Muscle of leg (tissue), 11 donors: ENCODE data around the gene E2F7. TPM values are rescaled to one million over a fixed set of nuclear protein-coding genes. Genes with fewer than 3 reads are reported as not detected.
A peak's percentile ranks its signal among the peaks of the same experiment; 100 is the strongest.

Experiments used
- DNase-seq: peaks from one replicate; pipeline ENCODE4 v3.0.0; 2013
- H3K27ac ChIP-seq: one replicate; pipeline ENCODE4 v1.5.1; 2013; ENCODE audit warnings: mild to moderate bottlenecking, low read length, control low read depth
- H3K27me3 ChIP-seq: one replicate; pipeline ENCODE4 v1.6.1; 2013; ENCODE audit warnings: low read length; ENCODE audit not compliant: control insufficient read depth, insufficient read depth
- H3K36me3 ChIP-seq: one replicate; pipeline ENCODE4 v1.6.1; 2013; ENCODE audit warnings: low read length; ENCODE audit not compliant: control insufficient read depth, insufficient read depth
- H3K4me1 ChIP-seq: one replicate; pipeline ENCODE4 v1.6.1; 2013; ENCODE audit warnings: low read length; ENCODE audit not compliant: control insufficient read depth, insufficient read depth
- H3K4me3 ChIP-seq: one replicate; pipeline ENCODE4 v1.5.1; 2013; ENCODE audit warnings: low read length, control low read depth
- H3K9me3 ChIP-seq: replicated peaks from 2 replicates; pipeline ENCODE4 v1.6.1; 2013; ENCODE audit warnings: low read depth, low read length; ENCODE audit not compliant: control insufficient read depth
- WGBS: methylation state at CpG from one replicate; pipeline ENCODE4 v1.1.5; 2013; ENCODE audit warnings: missing lambda C conversion rate; ENCODE audit not compliant: insufficient coverage; 5-methylcytosine and 5-hydroxymethylcytosine counted together
- polyA plus RNA-seq, 8 donors: library from polyadenylated mRNA; unstranded; fragments of 120-200 nt; gene quantifications; one replicate each; pipeline versions ENCODE4 v1.2.1 to v1.2.3, GENCODE V29; 2013; ENCODE audit warnings: inconsistent platforms in 1 of 8, low replicate concordance in 1 of 8; ENCODE audit not compliant: insufficient read length in 8 of 8, insufficient read depth in 1 of 8
- total RNA-seq: library from RNA; stranded (reverse); fragments of 120-200 nt; gene quantifications from one replicate; pipeline ENCODE4 v1.2.4, GENCODE V29; 2013

Gene E2F7
- total and polyA plus RNA-seq, 9 donors = 2.9 to 5.2 (median 3.4) TPM

DNA sequence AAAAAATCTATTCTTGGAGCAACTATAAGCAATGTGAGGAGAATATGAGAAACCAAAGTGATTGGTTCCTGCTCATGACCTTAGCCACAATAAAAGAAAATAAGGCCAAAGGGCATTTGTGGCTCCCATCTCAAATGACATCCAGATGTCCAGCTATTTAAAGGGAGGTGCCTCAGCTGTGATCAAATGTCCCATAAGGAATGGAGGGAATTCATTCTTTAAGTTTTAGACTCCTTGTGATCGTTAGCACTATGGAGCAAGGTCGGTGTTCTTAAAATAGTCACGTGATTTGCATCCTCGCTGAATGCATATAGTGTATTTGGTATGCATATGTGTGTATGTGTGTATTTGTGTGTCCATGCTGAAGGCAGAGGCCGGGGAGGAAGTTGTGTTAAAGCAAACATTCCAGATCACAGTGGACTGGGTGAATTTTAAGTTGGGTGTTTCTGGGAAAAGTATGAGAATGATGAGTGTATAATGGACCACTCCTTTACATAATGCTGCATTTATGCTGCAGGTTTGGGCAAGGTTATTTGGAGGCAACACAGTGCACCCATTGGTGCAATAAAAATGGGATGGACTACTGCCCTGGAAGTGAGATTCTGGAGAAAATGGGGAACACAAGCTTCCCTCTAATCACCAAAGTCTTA, 5.6 kb upstream of the E2F7 start:
- no peaks in the 10 kb centered on the region for H3K27me3 ChIP-seq
- WGBS = 49% methylated on average over 5 of the region's 5 CpGs
- DNase-seq = no peak

DNA sequence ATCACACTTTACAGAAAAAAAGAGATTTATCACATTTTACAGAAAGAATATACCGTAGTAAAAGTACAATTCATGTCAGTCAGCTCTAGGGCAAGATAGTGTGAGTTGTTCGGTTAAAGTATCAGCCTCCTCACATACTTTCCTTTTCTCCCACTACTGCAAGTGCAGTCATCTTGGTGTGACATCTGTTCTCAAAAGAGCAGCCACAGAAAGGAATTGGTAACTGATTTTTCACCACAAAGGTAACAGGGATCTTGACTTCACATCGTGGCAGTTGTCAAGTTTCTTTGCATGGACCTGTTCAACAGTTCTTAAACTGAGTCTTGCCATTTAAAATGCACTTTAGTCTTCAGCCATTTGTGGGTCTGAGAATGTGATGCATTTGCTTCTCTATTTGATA, 5.0 kb upstream of the E2F7 start:
- Histone ChIP-seq H3K27me3 (no peaks in the 10 kb centered on the region), H3K4me1 (no peaks in the 10 kb centered on the region), H3K27ac (no peak overlapping the region), H3K36me3 (no peaks in the 10 kb centered on the region), H3K4me3 (no peak overlapping the region), H3K9me3 (no peaks in the 10 kb centered on the region)
- no peak for DNase-seq
- WGBS = no CpG with 5 or more reads among the region's 3 CpGs

More for the DNA sequence above, 5.6 kb upstream of the E2F7 start:
- Histone ChIP-seq H3K9me3 (no peaks in the 10 kb centered on the region), H3K4me1 (no peaks in the 10 kb centered on the region), H3K27ac (no peak overlapping the region), H3K4me3 (no peak overlapping the region), H3K36me3 (no peaks in the 10 kb centered on the region)

DNA sequence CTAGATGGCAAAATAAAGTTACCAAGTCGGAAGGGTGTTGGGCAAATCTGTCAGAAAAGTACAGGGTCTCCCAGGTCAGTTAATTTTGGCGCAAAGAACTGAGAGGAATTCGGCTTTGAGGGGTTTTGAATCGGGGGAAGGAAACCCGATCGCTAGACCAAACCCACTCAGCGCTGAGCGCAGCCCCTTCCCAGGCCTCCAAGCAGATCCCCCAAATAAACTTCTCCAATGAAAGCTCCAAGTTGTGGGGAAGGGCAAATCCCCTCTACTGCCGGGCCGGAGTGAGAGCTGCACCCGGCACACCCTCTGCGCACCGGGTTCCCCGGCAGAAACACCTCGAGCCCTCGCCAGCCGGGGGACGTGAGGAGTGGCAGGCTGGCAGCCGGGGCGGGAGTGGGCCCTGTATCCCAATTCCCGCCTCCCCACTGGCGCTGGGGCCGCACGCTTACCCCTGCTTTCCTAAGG, 441 bp downstream of the E2F7 start:
- H3K27ac ChIP-seq = peak overlapping the region; percentile 53

DNA sequence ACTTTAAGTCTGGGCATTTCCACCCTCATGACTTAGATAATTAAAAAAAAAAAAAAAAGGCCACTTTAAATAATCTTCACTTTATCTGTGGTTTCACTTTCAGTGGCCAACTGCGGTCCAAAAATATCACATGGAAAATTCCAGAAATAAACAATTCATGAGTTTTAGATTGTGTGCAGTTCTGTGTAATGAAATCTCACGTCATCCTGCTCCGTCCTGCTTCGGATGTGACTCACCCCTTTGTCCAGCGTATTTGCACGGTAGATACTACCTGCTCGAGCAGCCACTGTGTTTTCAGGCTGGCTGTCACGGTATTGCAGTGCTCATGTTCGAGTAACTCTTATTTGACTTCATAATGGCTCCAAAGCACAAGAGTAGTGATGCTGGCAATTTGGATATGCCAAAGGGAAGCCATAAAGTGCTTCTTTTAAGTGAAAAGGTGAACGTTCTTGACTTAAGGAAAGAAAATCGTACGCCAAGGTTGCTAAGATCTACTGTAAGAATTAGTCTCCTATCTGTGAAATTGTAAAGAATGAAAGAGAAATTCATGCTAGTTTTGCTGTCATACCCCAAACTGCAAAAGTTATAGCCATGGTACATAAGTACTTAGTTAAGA, 2.4 kb downstream of the E2F7 start:
- no peak for DNase-seq
- H3K4me1 ChIP-seq = peaks cover 4% of the 10 kb centered on the region
- no peak overlapping the region for H3K4me3 ChIP-seq
- WGBS = 80% methylated on average over 7 of the region's 12 CpGs
- no peak overlapping the region for H3K27ac ChIP-seq
- H3K36me3 ChIP-seq = peaks cover 7% of the 10 kb centered on the region
- H3K27me3 ChIP-seq = no peaks in the 10 kb centered on the region
- no peaks in the 10 kb centered on the region for H3K9me3 ChIP-seq

More for the DNA sequence above, 441 bp downstream of the E2F7 start:
- Histone ChIP-seq H3K36me3 (peaks cover 4% of the 10 kb centered on the region), H3K4me1 (peaks cover 4% of the 10 kb centered on the region), H3K4me3 (peak overlapping the region; percentile 74), H3K27me3 (no peaks in the 10 kb centered on the region), H3K9me3 (no peaks in the 10 kb centered on the region)
- WGBS = 0% methylated on average over 16 of the region's 24 CpGs
- no peak for DNase-seq

- H3K4me1 ChIP-seq = peaks cover 4% of the 10 kb centered on the region
- no peaks in the 10 kb centered on the region for H3K9me3 ChIP-seq
- no CpG with 5 or more reads among the region's 1 CpG for WGBS
- no peak overlapping the region for H3K27ac ChIP-seq
- H3K36me3 ChIP-seq = peaks cover 7% of the 10 kb centered on the region
- no peak overlapping the region for H3K4me3 ChIP-seq
- no peak for DNase-seq
- H3K27me3 ChIP-seq = no peaks in the 10 kb centered on the region
Measured at GRCh38 chr12:77062396-77062795, 3.0 kb downstream of the E2F7 start.

DNA sequence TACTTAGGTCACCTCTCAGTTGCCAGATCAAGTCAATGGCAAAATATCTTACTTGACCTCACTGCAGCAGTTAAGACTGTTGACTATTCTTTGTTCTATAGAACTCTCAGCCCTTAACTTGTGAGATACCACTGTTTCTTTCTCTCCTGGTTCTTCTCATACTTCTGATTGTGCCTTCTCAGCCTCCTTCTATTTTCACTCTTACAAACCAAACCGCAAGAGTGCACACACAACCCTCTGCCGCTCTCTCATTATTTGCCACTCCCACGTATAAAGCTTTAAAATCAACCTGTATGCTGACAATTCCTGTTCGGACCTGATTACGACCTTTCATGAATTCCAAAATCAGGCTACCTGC, 4.5 kb downstream of the E2F7 start:
- H3K4me3 ChIP-seq = no peak overlapping the region
- no peaks in the 10 kb centered on the region for H3K9me3 ChIP-seq
- WGBS = 87% methylated on average over 5 of the region's 5 CpGs
- no peak overlapping the region for H3K27ac ChIP-seq
- peaks cover 4% of the 10 kb centered on the region for H3K4me1 ChIP-seq
- H3K27me3 ChIP-seq = no peaks in the 10 kb centered on the region
- no peak for DNase-seq
- peaks cover 7% of the 10 kb centered on the region for H3K36me3 ChIP-seq

DNA sequence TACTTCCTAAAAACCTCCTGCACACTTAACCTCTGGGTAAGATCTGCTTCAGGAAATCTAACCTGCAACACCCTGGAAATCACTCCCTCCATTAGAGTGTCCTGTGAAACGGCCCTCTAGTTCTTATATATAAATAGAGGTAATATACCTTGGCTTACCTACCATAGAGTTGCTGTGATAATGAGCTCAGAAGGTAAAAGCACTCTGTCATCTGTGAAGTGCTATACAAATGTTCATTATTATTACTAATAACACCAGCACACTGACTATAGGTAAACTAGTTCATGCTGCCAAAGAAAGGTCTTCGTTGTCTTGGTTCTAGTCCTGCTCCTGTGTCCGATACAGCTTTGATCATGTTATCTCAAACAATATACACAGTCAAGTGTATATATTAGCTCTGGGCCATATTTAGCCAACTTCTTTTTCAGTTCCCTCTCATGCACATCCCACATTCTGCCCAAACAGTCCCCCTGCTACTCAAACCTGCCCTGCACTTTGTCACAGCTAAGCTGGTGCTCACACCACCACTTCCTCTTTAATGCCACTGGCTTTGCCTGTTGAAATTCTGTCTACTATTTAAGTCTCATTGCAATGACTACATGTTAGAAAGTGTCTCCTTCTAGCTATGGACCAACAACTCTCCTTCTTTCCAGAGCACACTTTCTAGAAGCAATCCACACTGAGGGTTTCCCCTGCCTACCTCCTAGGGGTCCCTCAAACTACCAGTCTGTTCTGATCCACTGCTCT, 5.1 kb downstream of the E2F7 start:
- Histone ChIP-seq H3K4me1 (peaks cover 4% of the 10 kb centered on the region), H3K4me3 (no peak overlapping the region), H3K27ac (no peak overlapping the region), H3K9me3 (no peaks in the 10 kb centered on the region), H3K36me3 (peaks cover 7% of the 10 kb centered on the region), H3K27me3 (no peaks in the 10 kb centered on the region)
- 100% methylated on average over 2 of the region's 3 CpGs for WGBS
- no peak for DNase-seq

DNA sequence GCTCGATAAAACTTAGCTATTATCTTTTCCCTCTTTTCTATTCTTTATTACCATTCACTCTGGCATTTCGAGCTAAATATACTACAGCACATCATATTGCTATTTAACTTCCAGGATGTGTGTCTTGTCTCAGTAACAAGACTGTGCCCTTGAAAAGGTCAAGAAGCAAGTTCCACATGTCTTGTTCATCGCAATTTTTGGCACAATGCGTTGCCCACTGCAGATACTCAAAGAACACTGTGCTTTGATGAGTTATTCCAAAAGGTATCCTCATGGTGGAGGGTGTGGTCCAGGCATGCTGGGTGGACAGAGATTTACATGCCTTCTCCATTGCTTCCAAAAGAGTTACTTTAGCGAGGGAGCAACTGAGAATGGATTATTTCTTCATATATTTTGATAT, 6.6 kb downstream of the E2F7 start:
- Histone ChIP-seq H3K4me1 (no peaks in the 10 kb centered on the region), H3K4me3 (no peak overlapping the region), H3K36me3 (peaks cover 7% of the 10 kb centered on the region), H3K9me3 (no peaks in the 10 kb centered on the region), H3K27ac (no peak overlapping the region), H3K27me3 (no peaks in the 10 kb centered on the region)
- 100% methylated on average over 2 of the region's 5 CpGs for WGBS
- DNase-seq = no peak

- Histone ChIP-seq H3K27ac (no peak overlapping the region), H3K4me1 (no peaks in the 10 kb centered on the region), H3K27me3 (no peaks in the 10 kb centered on the region), H3K9me3 (no peaks in the 10 kb centered on the region), H3K36me3 (peaks cover 3% of the 10 kb centered on the region), H3K4me3 (no peak overlapping the region)
- no CpG with 5 or more reads among the region's 4 CpGs for WGBS
- peak; percentile 8 for DNase-seq
Measured at GRCh38 chr12:77054851-77055250, 10.5 kb downstream of the E2F7 start.

GRCh38 chr12:77053259-77053658, 12.1 kb downstream of the E2F7 start:
- Histone ChIP-seq H3K36me3 (peaks cover 5% of the 10 kb centered on the region), H3K9me3 (no peaks in the 10 kb centered on the region), H3K27me3 (no peaks in the 10 kb centered on the region), H3K4me3 (no peak overlapping the region), H3K4me1 (no peaks in the 10 kb centered on the region), H3K27ac (no peak overlapping the region)
- WGBS = no CpG with 5 or more reads among the region's 1 CpG
- no peak for DNase-seq
